Muscle of back (tissue), 13 donors: ENCODE results near the gene GLYR1. TPM values are rescaled to one million over a fixed set of nuclear protein-coding genes. Genes with fewer than 3 reads are reported as not detected.
"Not testable (repeated sequence)": the region's sequence is repeated elsewhere in the genome, so short reads cannot be mapped to it uniquely, and the experiment has no call there.

ENCODE experiments used
- DNase-seq, 3 donors: peaks; one replicate each; pipeline versions ENCODE4 v3.0.0 to v3.0.0-alpha.2; 2013
- long read RNA-seq, 9 donors: transcript quantifications; one replicate each; lab custom pipeline, GENCODE V29; 2026
- polyA plus RNA-seq, 10 donors: library from polyadenylated mRNA; unstranded; fragments of 120-200 nt; gene quantifications; one replicate each; pipeline ENCODE4 v1.2.1, GENCODE V29; 2013; ENCODE audit not compliant: insufficient read length in 10 of 10

GLYR1 gene
- 10 to 100 TPM; 40.5 to 61.3 (median 49.6) TPM for polyA plus RNA-seq
- long read RNA-seq, donor 1, partial matches to known transcripts, result 0 of 5 reads
- long read RNA-seq, donor 1, other reads (novel, unspliced or antisense), result 0 of 5 reads
- long read RNA-seq, donor 2, partial matches to known transcripts, result 0 of 1 reads
- long read RNA-seq, donor 2, other reads (novel, unspliced or antisense), result 0 of 1 reads
- long read RNA-seq, donor 3, result 0 reads
- long read RNA-seq, donor 4, partial matches to known transcripts, result 0 of 3 reads
- long read RNA-seq, donor 4, other reads (novel, unspliced or antisense), result 0 of 3 reads
- long read RNA-seq, donor 5, partial matches to known transcripts, result 0 of 5 reads
- long read RNA-seq, donor 5, other reads (novel, unspliced or antisense), result 0 of 5 reads
- long read RNA-seq, donor 6, transcript GLYR1-201 (16 exons, 3,772 nt), result major isoform, 7 of 8 reads
- long read RNA-seq, donor 6, partial matches to known transcripts, result 0 of 8 reads
- long read RNA-seq, donor 6, other reads (novel, unspliced or antisense), result 0 of 8 reads
- long read RNA-seq, donor 7, partial matches to known transcripts, result 0 of 5 reads
- long read RNA-seq, donor 7, other reads (novel, unspliced or antisense), result 0 of 5 reads
- long read RNA-seq, donor 8, partial matches to known transcripts, result 18 of 22 reads
- long read RNA-seq, donor 8, other reads (novel, unspliced or antisense), result 0 of 22 reads
- long read RNA-seq, donor 9, result 0 reads

DNA sequence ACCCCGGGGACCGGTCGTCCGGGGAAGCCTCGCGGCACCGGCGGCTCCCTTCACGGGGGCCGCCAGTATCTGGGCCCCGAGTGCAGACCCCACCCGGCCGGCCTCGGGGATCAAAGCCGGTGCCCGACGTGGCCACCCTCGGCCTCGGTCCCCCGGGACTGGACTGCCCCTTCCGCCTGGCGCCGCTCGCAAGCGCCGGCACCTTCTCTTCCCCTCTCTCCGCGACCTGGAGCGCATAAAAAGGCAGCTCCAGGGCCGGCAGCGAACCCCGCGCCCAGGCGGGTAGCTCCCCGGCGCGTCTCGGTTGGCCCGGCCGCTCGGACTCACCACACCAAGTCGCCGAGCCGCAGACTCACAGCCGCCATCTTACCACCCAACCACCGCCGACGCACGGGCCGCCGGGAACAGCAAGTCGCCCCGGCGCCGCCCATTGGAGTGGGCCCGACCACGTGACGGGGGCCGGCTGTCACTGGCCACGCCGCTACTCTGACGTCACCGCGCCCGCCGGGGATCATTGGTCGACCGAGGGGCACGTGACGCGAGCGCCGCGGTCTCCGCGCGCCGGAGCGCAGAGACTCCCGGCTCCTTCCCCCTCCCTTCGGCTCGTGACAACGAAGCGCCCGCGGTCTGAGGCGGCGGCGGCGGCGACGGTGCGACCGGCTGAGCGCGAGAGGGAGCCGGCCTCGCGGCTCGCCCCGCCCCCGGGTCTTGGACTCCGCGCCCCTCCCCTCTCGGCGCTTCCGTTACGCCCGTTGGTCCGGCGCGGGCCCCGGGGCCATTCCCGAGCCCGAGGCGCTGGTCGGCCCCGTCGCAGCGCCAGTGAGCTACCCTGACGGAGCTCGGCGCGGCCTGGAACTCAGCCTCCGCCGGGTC is at the start of gene GLYR1, which contains the start of gene UBN1:
Gene GLYR1, minus strand, starts transcription at position 388 of the 873 bp plus-strand sequence. Its CDS starts 23 bp downstream, at position 365.
Gene UBN1, plus strand, starts transcription at position 581 of the 873 bp plus-strand sequence. CDS start 5,437 bp downstream, outside the sequence.
- peak; percentile 98 to 99 (median 98) for DNase-seq

DNA sequence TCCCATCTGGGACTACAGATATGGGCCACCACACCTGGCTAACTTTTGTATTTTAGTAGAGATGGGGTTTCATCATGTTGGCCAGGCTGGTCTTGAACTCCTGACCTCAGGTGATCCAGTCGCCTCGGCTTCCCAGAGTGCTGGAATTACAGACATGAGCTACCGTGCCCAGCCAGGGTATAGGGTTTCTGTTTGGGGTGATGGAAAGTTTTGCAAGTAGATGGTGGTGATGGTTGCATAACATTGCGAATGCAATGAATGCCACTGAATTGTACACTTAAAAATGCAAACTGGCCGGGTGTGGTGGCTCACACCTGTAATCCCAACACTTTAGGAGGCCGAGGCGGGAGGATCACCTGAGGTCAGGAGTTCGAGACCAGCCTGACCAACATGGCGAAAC is 49.7 kb upstream of the GLYR1 start:
- DNase-seq, result not testable (repeated sequence)

- DNase-seq, result no peak
Observed at GRCh38 chr16:4895366-4895765, 48.3 kb upstream of the GLYR1 start.

DNA sequence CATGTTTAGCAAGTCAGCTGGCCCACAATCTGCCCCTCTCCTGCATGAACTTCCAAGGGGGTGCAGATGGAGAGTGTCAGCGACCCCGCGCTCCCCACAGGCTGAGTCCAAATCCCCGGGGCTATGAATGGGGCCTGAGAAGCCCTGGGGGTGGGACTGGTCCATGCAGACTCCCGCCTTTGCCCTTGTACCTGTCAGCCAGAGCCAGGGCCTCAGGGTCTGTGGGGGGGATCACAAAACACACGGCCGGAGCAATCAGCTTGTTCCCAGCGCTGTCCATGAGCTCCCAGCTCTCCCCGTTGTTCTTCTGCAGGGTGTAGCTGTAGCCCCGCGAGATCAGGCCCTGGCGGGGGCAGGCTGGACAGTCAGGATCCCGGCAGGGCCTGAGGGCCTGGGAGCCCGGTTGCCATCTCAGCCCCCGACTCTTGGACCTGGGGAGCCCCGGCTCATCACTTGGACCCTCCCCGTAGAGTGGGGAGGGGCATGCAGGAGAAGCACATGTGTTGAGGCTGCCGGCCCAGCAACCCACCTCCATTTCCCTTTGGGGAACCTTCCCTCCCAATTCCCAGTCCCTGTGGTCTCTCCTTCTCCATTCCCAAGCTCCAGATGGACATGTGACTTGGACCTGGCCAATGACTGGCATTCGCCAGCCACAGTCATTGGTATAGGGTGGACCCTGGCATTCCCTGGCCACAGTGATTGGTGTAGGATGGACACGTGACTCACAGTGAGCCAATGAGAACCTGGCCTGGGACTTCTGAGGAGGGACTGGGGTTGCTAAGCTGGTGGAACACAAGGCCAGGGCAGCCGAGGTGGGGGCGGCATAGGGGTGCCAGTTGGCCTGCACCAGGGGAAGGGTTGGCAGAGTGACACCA is 47.4 kb upstream of the GLYR1 start:
- DNase-seq, result no peak

- no peak for DNase-seq
Observed at GRCh38 chr16:4893103-4893862, 46.2 kb upstream of the GLYR1 start.

GRCh38 chr16:4892361-4893102 is 45.4 kb upstream of the GLYR1 start:
- peak; percentile 27 to 81 (median 36) for DNase-seq

GRCh38 chr16:4891886-4892216 is 44.8 kb upstream of the GLYR1 start:
- no peak for DNase-seq

- DNase-seq, result no peak
Observed at GRCh38 chr16:4891097-4891885, 44.2 kb upstream of the GLYR1 start.

GRCh38 chr16:4890686-4891085 is 43.6 kb upstream of the GLYR1 start:
- DNase-seq, result no peak

DNA sequence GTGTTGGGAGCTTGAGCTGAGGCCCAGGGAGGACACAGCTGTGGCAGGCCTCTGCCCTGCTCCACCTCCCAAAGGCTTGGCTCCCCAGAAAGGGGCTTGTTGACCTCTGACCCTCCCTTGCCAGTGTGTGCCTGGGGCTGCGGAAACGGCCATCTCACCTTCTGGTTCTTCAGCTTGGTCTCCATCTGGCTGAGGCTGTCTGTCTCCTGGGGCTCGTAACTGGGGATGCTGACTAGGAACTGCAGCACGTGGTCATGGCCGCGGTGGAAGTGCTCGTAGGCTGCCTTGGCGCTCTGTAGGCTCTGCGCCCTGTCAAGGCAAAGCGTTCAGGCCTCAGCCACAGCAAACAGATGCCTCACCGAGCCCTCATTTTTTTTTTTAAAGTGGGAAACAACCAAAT is 42.9 kb upstream of the GLYR1 start:
- no peak for DNase-seq

DNA sequence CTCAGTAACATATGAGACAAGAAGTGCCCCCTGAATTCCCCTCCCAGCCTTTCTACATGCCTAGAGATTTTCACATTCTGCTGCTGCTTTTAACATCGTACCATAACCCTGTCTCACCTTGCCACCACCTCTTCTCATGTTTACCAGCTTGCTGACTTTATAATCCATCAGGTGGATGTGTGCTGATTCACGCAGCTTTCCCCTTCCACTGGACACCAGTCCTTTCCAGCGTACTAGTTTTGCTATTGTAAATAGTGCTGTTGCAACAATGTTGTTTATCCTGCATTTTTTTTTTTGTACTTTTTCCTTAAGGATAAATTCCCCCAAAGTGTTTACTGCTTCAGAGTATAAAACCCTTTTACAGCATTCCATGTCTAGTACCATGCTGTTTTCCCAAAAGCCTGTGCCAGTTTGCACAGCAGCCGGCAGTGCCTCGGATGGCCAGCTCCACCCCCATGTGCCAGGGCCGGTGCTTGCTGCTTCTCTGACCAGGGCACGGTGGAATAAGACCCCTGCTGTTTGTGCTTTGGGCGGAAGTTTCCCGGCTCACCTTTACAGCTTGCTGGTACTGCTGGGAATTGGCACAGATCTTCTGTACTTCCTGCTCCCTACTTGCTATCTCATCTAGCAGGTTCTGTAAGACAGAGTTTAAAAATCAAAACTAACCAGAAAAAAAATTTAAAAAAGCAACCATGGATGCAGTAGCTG is 41.5 kb upstream of the GLYR1 start:
- DNase-seq, result no peak

DNA sequence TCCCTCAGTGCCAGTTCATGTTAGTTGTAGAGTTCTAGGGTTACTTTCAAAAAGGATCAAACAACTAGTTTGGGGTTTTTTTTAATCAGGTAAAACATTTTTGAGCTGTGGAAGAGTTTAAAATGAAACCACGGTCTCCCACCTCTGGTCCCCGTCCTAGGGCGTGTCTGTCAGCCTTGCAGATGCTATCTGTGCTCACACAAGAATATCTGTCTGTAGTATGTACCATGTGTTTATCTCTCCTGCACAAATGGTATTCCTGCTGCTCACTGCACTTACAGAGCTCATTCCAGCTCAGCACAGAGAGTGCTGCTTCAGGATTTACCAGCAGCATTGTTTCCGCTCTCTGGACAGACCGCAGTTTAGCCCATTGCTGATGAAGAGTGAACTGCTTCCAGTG is 39.1 kb upstream of the GLYR1 start:
- DNase-seq, result no peak

- DNase-seq, result no peak
Observed at GRCh38 chr16:4884972-4885874, 38.1 kb upstream of the GLYR1 start.

GRCh38 chr16:4884209-4884608 is 37.1 kb upstream of the GLYR1 start:
- DNase-seq, result no peak

- DNase-seq, result no peak
Observed at GRCh38 chr16:4883501-4883900, 36.4 kb upstream of the GLYR1 start.

DNA sequence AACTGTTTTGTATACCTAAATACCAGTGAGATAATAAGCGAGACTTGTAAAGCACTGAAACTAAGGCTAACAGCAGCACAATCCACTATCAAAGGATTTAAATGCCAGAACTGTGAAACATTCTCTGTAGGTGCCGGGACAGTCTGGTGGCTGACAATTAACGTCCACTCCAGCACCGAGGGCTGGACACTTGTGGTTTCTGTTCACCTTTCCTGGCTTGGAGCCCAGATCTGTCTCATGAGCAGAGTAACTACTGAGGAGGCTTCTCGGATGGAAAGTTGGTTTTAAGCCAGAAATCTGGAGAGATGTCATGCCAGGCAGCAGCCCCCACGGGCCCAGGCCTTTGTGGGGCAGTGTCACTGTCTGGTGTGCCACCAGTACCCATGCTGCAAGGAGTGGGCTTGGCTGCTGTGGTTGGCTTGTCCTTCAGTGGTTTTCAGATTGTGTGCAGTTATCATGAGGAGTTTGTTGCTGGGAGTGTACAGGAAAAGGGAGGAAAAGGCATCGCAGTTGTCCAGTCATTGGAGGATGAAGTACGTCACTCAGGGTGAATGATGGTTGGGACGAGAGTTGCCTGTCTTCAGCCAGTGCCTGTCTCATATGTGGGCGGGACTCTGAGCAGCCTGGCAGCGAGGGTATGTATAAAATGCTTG is 35.7 kb upstream of the GLYR1 start:
- DNase-seq, result peak in 2 of 3 donors; percentile 26 to 47
